Gastrocnemius medialis (tissue), 4 donors: ENCODE data around the gene BCL2L1.

Source experiments
- POLR2A ChIP-seq, 2 donors: fragments of 450-650 bp; IDR thresholded peaks; one replicate each; pipeline ENCODE4 v1.6.1; 2017; ENCODE audit warnings: antibody characterized with exemption in 2 of 2, mild to moderate bottlenecking in 2 of 2, moderate library complexity in 2 of 2
- TF ChIP-seq, protein P1 (sequence below), 5 experiments: fragments of 450-650 bp in 3 of 5; fragments of 200-600 bp in 2 of 5; sonication (generic) in 2 of 5; IDR thresholded peaks in 4 of 5; conservative IDR thresholded peaks in 1 of 5; 1 replicate in 4 of 5; 2 replicates in 1 of 5; pipeline ENCODE4 v1.5.1; 2016 to 2019; ENCODE audit warnings: antibody characterized with exemption in 5 of 5, mild to moderate bottlenecking in 3 of 5, moderate library complexity in 3 of 5

DNA sequence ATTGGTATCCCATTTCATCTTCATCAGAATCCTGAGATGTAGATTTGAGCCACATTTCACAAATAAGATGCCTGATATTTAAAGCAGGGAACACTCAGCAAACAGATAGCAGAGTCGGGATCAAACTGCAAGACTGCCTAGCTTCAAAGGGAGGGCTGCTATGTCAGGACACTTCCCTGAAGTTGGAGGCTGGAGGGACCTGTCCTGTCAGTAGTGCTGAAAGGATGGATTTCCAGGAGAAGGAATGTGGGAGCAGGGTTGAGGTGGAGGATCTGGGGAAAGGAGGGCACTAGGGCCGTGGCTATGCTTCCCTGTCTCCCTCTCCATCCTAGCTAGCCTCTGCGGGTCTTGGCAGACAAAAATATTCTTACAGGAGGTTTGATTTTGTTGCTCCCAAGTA is 52.8 kb downstream of the BCL2L1 start:
- TF ChIP-seq, protein P1, sequence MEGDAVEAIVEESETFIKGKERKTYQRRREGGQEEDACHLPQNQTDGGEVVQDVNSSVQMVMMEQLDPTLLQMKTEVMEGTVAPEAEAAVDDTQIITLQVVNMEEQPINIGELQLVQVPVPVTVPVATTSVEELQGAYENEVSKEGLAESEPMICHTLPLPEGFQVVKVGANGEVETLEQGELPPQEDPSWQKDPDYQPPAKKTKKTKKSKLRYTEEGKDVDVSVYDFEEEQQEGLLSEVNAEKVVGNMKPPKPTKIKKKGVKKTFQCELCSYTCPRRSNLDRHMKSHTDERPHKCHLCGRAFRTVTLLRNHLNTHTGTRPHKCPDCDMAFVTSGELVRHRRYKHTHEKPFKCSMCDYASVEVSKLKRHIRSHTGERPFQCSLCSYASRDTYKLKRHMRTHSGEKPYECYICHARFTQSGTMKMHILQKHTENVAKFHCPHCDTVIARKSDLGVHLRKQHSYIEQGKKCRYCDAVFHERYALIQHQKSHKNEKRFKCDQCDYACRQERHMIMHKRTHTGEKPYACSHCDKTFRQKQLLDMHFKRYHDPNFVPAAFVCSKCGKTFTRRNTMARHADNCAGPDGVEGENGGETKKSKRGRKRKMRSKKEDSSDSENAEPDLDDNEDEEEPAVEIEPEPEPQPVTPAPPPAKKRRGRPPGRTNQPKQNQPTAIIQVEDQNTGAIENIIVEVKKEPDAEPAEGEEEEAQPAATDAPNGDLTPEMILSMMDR (IDR thresholded peaks at IDR 0.05 in 4 of 5, conservative IDR thresholded peaks at IDR 0.05 in 1 of 5), result no peak
- TF ChIP-seq POLR2A (IDR thresholded peaks at IDR 0.05), result no peak
